HepG2 (cell line): ENCODE results near the gene JTB. TPM values are rescaled to one million over a fixed set of nuclear protein-coding genes. Genes with fewer than 3 reads are reported as not detected.

Source experiments
- ADNP ChIP-seq: sonication (generic); formaldehyde crosslinking; IDR thresholded peaks from 2 replicates; pipeline ENCODE4 v1.4.0; 2020; ENCODE audit warnings: missing genetic modification reagents
- CEBPG ChIP-seq: IDR thresholded peaks from 2 replicates; pipeline ENCODE4 v1.6.1; 2016
- DDIT3 ChIP-seq: sonication (generic); formaldehyde crosslinking; IDR thresholded peaks from 2 replicates; pipeline ENCODE4 v1.4.0; 2020; ENCODE audit warnings: mild to moderate bottlenecking, missing genetic modification reagents
- FLYWCH1 ChIP-seq: sonication (generic); formaldehyde crosslinking; IDR thresholded peaks from 2 replicates; pipeline ENCODE4 v1.8.1; 2023; ENCODE audit warnings: mild to moderate bottlenecking, missing genetic modification reagents
- HMGXB4 ChIP-seq, 2 experiments: sonication (generic) in 1 of 2; formaldehyde crosslinking in 1 of 2; IDR thresholded peaks; 2 replicates each; pipeline versions ENCODE4 v1.4.0 to v1.6.1; 2018 to 2020; ENCODE audit warnings: missing genetic modification reagents in 2 of 2, borderline replicate concordance in 1 of 2, low read depth in 1 of 2, mild to moderate bottlenecking in 1 of 2, missing biosample characterization in 1 of 2
- KDM4B ChIP-seq: sonication (generic); formaldehyde crosslinking; IDR thresholded peaks from 2 replicates; pipeline ENCODE4 v1.4.0; 2020; ENCODE audit warnings: missing genetic modification reagents
- MED13 ChIP-seq: sonication (generic); formaldehyde crosslinking; IDR thresholded peaks from 2 replicates; pipeline ENCODE4 v1.5.0; 2020; ENCODE audit warnings: missing genetic modification reagents
- MIER3 ChIP-seq: IDR thresholded peaks from 2 replicates; pipeline ENCODE4 v1.6.1; 2016; ENCODE audit warnings: missing compliant biosample characterization, borderline replicate concordance
- MTF1 ChIP-seq: sonication (generic); formaldehyde crosslinking; IDR thresholded peaks from 2 replicates; pipeline ENCODE4 v1.5.0; 2020; ENCODE audit warnings: missing genetic modification reagents
- NCOA1 ChIP-seq: sonication (generic); formaldehyde crosslinking; IDR thresholded peaks from 2 replicates; pipeline ENCODE4 v1.9.0; 2021; ENCODE audit warnings: missing genetic modification reagents
- PBX2 ChIP-seq: IDR thresholded peaks from 2 replicates; pipeline ENCODE4 v1.6.1; 2016; ENCODE audit warnings: control low read depth
- PHF8 ChIP-seq: sonication (generic); formaldehyde crosslinking; IDR thresholded peaks from 2 replicates; pipeline ENCODE4 v1.5.0; 2020; ENCODE audit warnings: missing genetic modification reagents
- SATB2 ChIP-seq: sonication (generic); formaldehyde crosslinking; IDR thresholded peaks from 2 replicates; pipeline ENCODE4 v1.5.0; 2020; ENCODE audit warnings: missing genetic modification reagents
- TOPORS ChIP-seq: sonication (generic); formaldehyde crosslinking; IDR thresholded peaks from 2 replicates; pipeline ENCODE4 v1.8.0; 2023; ENCODE audit warnings: mild to moderate bottlenecking, missing genetic modification reagents
- ZBTB20 ChIP-seq: sonication (generic); formaldehyde crosslinking; IDR thresholded peaks from 2 replicates; pipeline ENCODE4 v1.8.1; 2023; ENCODE audit warnings: missing genetic modification reagents, low read depth, mild to moderate bottlenecking, borderline replicate concordance
- ZBTB3 ChIP-seq: sonication (generic); formaldehyde crosslinking; IDR thresholded peaks from 2 replicates; pipeline ENCODE4 v1.4.0; 2020; ENCODE audit warnings: low read depth, mild to moderate bottlenecking, moderate library complexity, missing genetic modification reagents, borderline replicate concordance
- ZBTB8A ChIP-seq: sonication (generic); formaldehyde crosslinking; IDR thresholded peaks from 2 replicates; pipeline ENCODE4 v1.4.0; 2020; ENCODE audit warnings: mild to moderate bottlenecking, low read depth, missing genetic modification reagents, borderline replicate concordance
- ZNF367 ChIP-seq: sonication (generic); formaldehyde crosslinking; IDR thresholded peaks from 2 replicates; pipeline ENCODE4 v1.4.0; 2020; ENCODE audit warnings: missing genetic modification reagents, borderline replicate concordance
- ZNF382 ChIP-seq: sonication (generic); formaldehyde crosslinking; IDR thresholded peaks from 2 replicates; pipeline ENCODE4 v1.5.0; 2020; ENCODE audit warnings: missing genetic modification reagents, mild to moderate bottlenecking, borderline replicate concordance
- ZNF414 ChIP-seq: sonication (generic); formaldehyde crosslinking; IDR thresholded peaks from 2 replicates; pipeline ENCODE4 v1.5.0; 2020; ENCODE audit warnings: missing genetic modification reagents
- ZNF496 ChIP-seq: sonication (generic); formaldehyde crosslinking; IDR thresholded peaks from 2 replicates; pipeline ENCODE4 v1.8.1; 2023; ENCODE audit warnings: mild to moderate bottlenecking, moderate library complexity, missing genetic modification reagents; ENCODE audit not compliant: insufficient replicate concordance
- ZNF513 ChIP-seq: sonication (generic); formaldehyde crosslinking; conservative IDR thresholded peaks from 2 replicates; pipeline ENCODE4 v1.5.0; 2020; ENCODE audit warnings: missing genetic modification reagents
- ZNF780A ChIP-seq: sonication (generic); formaldehyde crosslinking; IDR thresholded peaks from 2 replicates; pipeline ENCODE4 v1.8.0; 2022; ENCODE audit warnings: mild to moderate bottlenecking, missing genetic modification reagents, moderate library complexity
- ZNF782 ChIP-seq: sonication (generic); formaldehyde crosslinking; IDR thresholded peaks from 2 replicates; pipeline ENCODE4 v1.4.0; 2020; ENCODE audit warnings: missing genetic modification reagents, mild to moderate bottlenecking, borderline replicate concordance
- ZNF850 ChIP-seq: sonication (generic); formaldehyde crosslinking; conservative IDR thresholded peaks from 2 replicates; pipeline ENCODE4 v1.9.0; 2021; ENCODE audit warnings: mild to moderate bottlenecking, missing genetic modification reagents
- ZSCAN12 ChIP-seq: sonication (generic); formaldehyde crosslinking; IDR thresholded peaks from 2 replicates; pipeline ENCODE4 v1.9.0; 2021; ENCODE audit warnings: mild to moderate bottlenecking, missing genetic modification reagents
- polyA plus RNA-seq, 8 experiments: library from polyadenylated mRNA; depleted of rRNA in 3 of 8; stranded (reverse) in 7 of 8; unstranded in 1 of 8; fragments of >200 nt; fragmentation: Illumina TruSeq in 4 of 8; extraction: Trizol in 4 of 8; gene quantifications; 2 replicates each; pipeline versions ENCODE4 v1.2.1 to v1.2.3, GENCODE V29; 2011 to 2016; ENCODE audit warnings: low read depth in 4 of 8, missing spikeins in 1 of 8, mixed read lengths in 1 of 8; ENCODE audit not compliant: insufficient read depth in 1 of 8
- total RNA-seq, 5 experiments: library from RNA; depleted of rRNA; stranded (reverse); fragments of >200 nt; fragmentation: Illumina TruSeq; extraction: Trizol; gene quantifications; 2 replicates each; pipeline ENCODE4 v1.2.3, GENCODE V29; 2016; ENCODE audit warnings: low read depth in 1 of 5

JTB gene
- total and polyA plus RNA-seq, 2 of the 13 experiments (the other 11 are each of a cell fraction or from before 2014, with no cell fraction given): 96.7 to 99.2 TPM

- TF ChIP-seq HMGXB4 (CRISPR knock-in tag; IDR thresholded peaks at IDR 0.05; ENCODE audit: borderline replicate concordance in 1 of 2, low read depth in 1 of 2) (peak; percentile 88 to 92; a peak in 3 of 4 replicates), ZBTB20 (no peak), ZSCAN12 (no peak), ZBTB8A (CRISPR knock-in tag) (no peak), TOPORS (CRISPR knock-in tag) (peak; percentile 21; the same call in 1 of the 2 replicates), MTF1 (CRISPR knock-in tag) (no peak), ZNF414 (peak; percentile 6; the same call in 1 of the 2 replicates), ZBTB3 (CRISPR knock-in tag) (no peak), CEBPG (CRISPR knock-in tag) (no peak; the same call in 1 of the 2 replicates), NCOA1 (CRISPR knock-in tag) (no peak), ZNF367 (CRISPR knock-in tag) (no peak), FLYWCH1 (CRISPR knock-in tag) (no peak), ADNP (CRISPR knock-in tag) (no peak), PHF8 (CRISPR knock-in tag) (peak; percentile 37), DDIT3 (no peak), MIER3 (CRISPR knock-in tag) (peak; percentile 51; the same call in 1 of the 2 replicates), ZNF850 (CRISPR knock-in tag) (no peak), MED13 (CRISPR knock-in tag) (no peak), ZNF496 (CRISPR knock-in tag) (no peak), ZNF513 (no peak), KDM4B (CRISPR knock-in tag) (0 out of 2 replicates have a peak, but pooled peaks have one; percentile 65), SATB2 (CRISPR knock-in tag) (no peak), PBX2 (CRISPR knock-in tag) (no peak), ZNF782 (CRISPR knock-in tag) (no peak), ZNF780A (CRISPR knock-in tag) (no peak; the same call in 1 of the 2 replicates), ZNF382 (CRISPR knock-in tag) (no peak)
Measured at GRCh38 chr1:153946622-153947241, 30.7 kb downstream of the JTB start, which contains the start of gene DENND4B (continued).
